Stimulated activated CD4-positive, alpha-beta T cell treated with anti-CD3 and anti-CD28 coated beads, TNF-alpha, amount 100 ng/mL, for 48 hours (primary cell): Measurements from ENCODE around the gene TESK1.
"Not testable (repeated sequence)": the region's sequence is repeated elsewhere in the genome, so short reads cannot be mapped to it uniquely, and the experiment has no call there.

Source experiments
- DNase-seq, 3 donors: peaks; one replicate each; pipeline ENCODE4 v3.0.0-alpha.2; 2020; ENCODE audit warnings: low read depth in 3 of 3

TESK1 gene

DNA sequence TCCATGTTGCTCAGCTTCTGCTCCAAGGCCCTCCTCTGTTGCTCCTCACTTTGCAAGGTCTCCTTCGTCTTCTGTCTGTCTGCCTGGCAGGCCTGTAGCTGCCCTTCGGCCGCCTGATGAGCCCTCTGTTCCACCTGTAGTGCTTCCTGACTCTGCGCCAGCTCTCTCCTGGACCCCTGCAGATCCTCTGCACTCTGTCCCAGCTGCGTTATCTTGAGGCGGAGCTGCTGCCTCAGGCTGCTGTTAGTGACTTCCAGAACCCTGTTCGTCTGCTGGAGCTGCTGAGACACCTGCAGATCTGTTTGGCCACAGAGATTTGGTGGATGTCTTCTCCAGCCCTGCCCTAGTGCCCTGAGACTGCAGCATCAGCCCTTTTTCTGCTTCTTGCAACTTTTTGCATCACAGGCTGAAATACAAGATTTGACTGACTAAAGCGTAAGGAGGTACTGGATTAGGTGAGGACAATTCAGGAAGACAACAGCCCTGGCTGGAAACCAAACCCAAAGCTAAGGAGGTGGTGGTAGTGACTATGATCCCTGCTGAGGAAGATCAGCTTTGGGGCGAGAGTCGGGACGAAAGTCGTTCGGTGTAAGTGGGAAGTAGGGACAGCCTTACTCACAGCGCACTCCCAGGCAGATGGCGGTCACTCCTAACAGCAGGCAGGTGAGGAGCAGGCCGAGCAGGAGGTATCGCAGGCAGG, 11.1 kb downstream of the TESK1 start:
- DNase-seq = no peak

DNA sequence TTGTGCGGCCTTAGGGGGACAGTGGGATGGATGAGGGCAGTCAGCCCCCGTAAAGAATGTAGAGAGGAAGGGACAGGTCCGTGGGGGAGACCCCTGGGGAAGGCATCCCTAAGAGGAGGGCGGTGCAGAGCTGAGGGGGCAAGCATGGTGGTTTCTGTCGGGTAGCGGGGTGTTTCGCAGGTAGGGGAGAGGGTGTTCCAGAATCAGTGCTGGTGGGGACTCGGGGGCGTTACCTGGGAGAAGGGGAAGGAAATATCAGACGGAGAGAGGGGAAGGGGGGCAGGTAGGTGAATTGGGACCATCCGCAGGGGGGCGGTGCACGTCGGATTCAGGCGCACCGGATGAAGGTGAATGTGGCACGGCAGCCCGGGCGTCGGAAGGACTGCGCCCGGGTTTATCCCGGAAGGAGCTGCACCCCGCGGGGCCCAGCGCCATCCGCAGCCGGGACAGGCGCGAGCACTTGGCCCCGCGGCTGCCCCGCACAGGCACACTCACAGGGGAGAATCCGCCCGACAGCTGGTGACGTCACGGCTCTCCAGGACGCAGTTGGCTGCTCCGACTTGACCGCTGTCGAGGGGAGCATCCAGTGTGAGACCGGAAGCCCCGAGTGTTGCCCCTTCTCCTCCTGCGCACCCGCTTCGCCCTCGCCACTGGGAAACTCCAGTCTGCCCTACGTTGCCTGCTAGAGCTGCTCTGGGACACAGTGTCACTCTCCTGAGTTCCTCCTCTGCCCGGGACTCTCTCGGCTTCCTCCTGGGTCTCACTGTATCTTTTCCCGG, 11.8 kb downstream of the TESK1 start:
- DNase-seq = peak in 2 of 3 donors; percentile 24 to 59

DNA sequence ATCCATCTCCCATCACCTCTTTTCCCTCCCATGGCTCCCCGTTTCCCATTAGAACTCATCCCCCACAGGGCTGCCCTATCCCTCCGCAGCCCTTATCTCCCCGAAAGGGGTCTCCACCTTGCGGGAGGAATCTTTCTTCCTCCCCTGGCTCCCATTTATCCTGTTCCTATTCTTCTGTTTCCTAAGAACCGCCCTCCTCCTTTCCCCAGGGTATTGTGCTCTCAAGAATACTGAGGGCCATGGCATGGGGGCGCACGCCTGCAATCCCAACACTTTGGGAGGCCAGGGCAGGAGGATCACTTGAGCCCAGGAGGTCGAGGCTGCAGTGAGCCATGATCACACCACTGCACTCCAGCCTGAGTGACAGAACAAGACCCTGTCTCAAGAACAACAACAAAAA, 12.5 kb downstream of the TESK1 start:
- DNase-seq = no peak

DNA sequence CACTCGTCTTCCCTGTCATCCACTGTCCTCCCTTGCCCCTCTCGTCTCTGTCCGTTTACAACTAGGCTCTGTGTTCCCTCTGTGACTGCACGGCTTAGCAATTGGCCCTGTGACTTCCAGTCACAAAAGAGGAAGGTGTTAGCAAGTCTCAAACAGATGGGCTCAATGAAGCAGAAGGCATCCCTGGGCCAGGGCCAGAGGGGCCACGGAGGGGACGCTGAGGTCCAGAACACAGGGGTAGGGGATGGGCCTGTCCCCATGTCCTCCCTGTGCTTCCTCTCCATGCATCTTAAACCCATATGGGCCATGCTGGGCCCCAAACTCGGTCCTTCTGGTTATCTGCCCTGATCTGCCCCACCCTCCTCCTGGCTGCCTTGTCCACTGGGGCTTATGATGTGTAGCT, 13.3 kb downstream of the TESK1 start, which contains the start of gene CD72:
CD72 (minus strand) TSS at position 89 of the 403 bp plus-strand sequence. CDS start 110 bp downstream, outside the sequence.
- no peak for DNase-seq

DNA sequence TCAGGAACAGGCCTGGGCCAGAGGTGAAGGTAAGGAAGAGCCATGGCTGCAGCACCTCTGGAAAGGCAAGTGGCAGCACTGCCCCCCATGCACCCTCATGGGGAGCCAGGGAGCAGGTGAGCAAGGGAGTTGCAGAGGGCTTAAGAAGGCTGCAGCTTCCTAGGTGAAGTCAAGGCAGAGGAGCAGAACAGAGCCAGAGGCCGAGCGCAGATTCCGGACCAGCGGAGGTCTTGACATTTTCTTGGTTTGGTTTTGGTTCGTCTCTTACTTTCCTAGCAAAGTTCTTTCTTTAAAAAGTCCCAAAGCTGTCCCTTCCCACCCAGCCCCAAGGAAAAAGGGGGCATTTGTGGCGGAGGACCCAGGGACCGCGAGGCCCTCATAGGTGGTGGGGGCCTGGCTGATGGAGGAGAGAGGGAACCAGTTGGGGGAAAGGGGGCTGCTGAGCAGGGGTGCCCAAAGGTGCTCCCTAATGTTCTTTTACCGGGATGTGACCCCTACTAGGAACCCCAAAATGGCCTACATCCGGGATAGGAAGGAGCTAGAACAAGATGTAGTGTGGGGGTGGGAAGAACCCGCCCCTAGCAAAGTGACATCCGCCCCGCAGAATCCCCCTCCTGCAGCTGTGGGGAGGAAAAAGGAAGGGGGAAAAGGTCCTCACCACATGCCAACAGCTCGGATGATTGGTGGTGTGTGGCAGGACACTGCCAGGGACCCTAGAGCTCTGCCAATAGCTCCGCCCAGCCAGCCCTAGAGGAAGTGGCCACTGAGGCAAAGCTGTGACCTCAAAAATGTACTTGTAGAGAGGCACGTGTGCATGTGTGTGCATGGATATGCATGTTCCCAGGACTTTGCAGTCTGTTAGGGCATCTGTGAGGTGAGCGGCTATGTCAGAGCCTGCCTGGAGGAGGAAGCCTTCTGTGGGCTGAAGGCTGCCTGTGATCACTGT, 14.1 kb downstream of the TESK1 start:
- DNase-seq = peak in 2 of 3 donors; percentile 28 to 32

DNA sequence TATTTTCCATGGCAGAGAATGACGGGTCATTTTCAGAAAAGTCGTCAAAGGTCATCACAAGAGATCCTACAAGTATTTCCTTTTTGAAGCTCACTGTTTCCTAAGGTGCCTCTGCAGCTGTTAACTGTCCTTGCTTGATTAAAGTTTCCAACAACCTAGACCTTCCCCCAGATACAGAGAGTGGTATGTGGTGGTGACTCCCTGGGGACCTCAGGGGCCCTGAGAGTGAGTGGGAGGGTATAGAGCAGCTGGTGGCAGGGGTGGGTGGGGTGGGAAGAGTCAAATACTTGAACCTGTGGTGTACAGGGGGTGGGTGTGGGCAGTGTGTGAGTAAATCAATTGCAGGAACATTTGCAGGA, 14.7 kb downstream of the TESK1 start:
- peak in 1 of 3 donors; percentile 31 for DNase-seq

DNA sequence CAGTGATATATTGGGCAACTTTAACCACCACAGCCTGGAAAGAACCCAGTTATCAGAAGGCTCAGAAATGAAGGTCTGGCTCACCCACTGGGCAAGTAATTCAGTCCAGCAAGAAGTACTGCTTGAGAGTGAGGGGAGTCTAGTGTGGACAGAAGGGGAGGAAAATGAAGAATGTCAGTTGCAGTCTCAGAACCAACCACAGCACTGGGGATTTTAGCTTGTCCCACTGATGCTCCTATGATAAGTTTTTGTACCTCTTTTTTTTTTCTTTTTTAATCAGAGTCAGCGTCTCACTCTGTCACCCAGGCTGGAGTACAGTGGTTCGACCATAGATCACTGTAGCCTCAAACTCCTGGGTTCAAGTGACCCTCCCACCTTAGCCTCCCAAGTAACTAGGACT, 22.5 kb downstream of the TESK1 start:
- DNase-seq = no peak

DNA sequence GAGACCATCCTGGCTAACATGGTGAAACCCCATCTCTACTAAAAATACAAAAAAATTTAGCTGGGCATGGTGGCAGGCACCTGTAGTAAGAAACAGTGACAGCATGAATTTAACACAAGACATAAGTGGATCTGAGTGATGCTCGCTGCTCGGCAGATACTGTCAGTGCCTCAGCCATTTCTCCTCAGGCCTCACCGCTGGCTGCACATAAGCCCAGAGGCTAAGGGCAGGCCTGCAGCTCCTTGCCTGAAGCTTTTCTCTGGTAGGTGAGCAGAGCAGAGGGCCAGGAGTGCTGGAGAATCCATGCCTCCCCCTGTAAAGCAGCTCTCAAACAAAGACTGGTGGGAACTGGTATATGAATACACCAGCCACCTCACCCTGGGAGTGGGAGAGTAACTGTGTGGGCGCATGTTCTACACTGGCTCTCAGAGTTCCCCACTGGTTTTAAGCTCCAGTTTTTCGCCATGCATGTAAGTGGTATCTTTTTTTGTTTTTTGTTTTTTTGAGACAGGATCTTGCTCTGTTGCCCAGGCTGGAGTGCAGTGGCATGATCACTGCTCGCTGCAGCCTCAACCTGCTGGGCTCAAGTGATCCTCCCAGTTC, 23.4 kb downstream of the TESK1 start:
- DNase-seq = no peak

DNA sequence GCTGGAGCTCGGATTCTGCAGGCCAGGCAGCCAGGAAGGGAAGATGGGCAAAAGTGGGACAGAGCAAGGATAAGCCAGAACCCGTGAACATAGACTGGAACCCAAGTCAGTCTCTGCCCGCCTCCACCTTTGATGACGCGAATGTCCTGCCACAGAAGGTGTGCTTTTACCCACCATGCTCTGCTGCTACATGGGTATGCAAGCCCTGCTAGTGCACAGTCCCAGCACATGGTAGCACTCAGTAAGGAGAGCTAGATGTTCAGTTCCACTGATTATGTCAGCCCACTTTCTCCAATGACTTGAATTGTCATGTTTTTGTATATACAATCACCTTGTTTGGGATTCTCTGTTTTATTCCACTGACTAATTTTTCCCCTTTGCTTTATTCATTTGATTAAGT, 24.5 kb downstream of the TESK1 start:
- no peak for DNase-seq

DNA sequence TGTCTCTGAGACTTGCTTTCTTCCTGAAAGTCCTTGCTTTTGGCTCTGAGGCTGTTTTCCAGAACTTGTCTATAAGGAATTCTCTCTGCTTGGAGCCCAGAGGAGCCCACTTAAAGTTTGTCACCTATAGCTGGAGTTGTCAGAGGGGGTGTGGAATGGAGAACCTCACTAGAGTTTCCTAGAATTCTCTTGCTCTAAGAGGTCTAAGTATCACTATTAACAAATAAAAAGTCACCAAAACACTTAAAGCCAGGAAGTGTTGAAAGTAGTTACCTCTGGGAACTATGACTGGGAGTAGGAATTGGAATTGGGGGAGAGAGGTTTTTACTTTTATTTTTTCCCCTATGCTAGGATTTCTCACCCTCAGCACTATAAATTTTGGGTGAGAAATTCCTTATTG, 30.7 kb downstream of the TESK1 start:
- DNase-seq = no peak

DNA sequence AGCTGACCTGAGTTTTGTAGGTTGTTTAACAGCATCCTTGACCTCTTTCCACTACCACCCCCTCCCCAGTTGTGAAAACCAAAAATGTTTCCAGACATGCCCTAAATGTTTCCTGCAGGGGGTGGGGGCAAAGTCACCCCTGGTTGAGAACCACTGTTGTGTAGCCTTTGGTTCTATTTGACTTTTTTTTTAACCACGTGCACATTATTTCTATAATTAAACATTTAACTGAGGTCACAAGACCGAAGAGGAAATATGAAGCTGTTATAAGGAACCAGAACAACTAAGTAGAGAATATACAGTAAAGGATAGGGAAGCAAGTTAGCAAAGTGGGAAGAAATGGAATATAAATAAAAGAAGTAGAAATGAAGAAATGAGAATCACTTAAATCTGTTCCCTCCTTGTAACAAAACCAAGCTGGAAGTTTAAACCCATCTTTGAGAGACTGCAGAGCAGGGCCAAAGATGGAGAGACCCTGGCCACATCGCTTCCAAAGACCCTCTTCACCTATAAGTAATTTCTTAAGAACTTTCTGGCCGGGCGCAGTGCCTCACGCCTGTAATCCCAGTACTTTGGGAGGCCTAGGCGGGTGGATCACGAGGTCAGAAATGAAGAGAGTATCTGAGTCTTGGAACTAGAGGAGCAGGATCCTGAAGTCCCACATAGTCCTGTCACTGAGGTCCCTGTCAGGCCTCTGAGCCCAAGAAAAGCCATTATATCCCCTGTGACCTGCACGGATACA, 31.2 kb downstream of the TESK1 start:
- no peak for DNase-seq

DNA sequence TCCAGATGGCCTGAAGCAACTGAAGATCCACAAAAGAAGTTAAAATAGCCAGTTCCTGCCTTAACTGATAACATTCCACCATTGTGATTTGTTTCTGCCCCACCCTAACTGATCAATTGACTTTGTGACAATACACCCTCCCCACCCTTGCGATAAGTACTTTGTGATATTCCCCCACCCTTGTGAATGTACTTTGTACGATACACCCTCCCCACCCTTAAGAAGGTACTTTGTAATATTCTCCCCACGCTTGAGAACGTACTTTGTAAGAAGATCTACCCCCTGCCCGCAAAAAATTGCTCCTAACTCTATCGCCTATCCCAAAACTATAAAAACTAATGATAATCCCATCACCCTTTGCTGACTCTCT, 31.8 kb downstream of the TESK1 start:
- DNase-seq = not testable (repeated sequence)

DNA sequence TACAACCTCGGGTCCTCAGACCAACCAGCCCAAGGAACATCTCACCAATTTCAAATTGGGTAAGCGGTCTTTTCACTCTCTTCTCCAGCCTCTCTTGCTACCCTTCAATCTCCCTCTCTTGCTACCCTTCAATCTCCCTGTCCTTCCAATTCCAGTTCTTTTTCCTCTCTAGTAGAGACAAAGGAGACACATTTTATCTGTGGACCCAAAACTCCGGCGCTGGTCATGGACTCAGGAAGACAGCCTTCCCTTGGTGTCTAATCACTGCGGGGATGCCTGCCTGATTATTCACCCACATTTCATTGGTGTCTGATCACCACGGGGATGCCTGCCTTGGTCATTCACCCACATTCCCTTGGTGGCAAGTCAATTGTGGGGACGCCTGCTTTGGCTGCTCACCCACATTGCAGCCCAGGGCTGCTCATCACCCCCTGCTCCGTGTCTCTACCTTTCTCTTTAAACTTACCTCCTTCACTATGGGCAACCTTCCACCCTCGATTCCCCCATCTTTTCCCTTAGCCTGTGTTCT, 32.4 kb downstream of the TESK1 start:
- DNase-seq = not testable (repeated sequence)

DNA sequence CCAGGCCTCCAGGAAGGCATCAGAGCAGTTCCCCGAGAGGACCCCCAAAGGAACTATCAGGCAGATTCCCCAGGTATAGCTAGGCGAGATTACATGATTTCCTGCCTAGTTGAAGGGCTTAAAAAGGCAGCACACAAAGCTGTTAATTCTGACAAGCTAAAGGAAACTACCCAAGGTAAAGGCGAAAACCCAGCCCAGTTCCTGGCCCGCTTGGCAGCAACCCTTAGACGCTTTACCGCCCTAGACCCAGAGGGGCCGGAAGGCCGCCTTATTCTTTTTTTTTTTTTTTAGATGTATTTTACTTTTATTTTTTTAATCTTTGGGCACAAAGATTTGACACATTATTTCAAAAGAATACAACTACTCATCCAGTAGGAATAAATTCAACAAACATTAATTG, 33.7 kb downstream of the TESK1 start:
- DNase-seq = not testable (repeated sequence)

DNA sequence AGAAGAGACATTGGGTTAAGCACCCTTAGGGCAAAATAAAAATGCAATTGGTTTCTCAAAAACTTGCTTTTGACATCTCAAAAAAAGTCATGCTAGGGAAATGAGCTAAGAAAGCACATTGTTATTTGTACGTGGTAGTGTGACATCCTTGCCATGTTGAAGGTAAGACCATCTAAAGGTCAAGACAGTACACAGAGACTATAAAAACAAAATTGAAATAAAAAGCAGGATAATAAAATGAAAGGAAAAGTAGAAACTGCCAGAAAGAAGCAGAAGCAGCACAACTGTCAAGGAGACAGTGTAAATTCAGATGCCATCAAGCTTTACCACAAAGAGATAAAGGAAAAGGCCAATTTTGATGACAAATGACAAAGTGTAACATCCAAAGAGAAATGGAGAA, 34.2 kb downstream of the TESK1 start:
- DNase-seq = not testable (repeated sequence)

DNA sequence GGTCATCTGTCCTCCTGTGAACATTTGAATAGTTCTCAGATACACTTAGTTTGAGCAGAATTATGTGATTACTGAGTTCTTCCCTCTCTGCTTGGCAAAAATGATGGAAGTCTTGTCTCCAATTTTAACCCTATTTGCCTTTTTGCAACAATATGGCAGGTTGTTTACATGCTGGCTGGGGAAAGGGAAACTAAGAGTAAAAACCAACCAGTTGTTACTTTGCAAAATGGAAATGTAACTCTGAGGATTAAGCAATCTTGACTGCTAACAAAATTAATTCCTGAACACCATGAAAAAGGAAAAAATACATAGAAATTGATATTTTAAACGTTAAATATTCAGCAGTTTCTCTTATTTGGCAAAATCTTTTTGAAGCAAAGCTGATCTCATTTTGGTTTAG, 34.6 kb downstream of the TESK1 start:
- DNase-seq = no peak

DNA sequence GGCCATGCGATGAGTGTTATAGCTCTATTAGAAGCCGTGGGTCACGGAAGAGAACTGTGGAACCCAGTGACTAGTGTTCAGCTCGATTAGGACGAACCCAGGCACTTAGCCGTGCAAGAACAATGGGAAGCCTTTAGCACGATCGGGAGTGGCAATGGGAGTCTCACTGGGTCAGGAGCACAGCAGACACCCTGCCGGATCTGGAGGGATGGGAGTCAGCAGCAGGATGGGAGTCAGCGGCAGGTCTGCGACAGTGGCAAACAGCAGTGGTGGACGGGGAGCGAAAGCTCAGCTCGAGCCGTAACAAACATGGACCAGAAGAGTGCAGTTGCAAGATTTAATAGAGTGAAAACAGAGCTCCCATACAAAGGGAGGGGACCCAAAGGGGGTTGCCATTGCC, 35.4 kb downstream of the TESK1 start:
- not testable (repeated sequence) for DNase-seq

DNA sequence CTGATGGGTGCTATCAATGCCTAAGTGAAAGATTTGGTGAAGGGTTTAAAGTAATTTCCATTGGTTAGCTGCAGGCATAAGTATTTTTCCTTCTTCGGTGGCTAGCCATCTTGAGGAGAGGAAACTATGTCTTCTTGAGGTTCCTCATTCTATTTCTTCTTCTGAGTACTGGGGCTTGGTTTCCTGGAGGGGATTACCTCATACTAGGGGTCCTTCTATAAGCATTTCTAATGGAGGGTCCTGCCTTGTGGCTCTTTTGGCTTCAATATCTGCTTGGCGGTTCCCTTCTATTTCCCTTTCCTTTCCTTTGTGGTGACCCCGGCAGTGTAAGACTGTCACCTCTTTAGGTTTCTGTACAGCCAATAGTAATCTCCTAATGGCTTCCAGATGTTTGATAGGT, 36.4 kb downstream of the TESK1 start:
- DNase-seq = not testable (repeated sequence)

DNA sequence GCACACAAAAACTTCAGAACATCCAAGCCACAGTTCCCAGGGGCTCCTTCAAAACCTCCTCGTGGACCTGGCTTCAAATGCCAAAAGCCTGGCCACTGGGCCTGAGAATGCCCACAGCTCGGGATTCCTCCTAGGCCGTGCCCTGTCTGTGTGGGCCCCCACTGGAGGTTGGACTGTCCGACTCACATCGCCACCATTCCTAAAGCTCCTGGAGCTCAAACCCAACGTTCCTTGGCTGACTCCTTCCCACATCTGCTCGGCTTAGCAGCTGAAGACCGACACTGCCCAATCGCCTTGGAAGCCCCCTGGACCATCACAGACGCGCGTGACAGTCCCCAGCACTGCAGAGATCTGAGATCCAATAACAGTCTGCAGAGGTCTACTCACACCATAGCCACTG, 38.0 kb downstream of the TESK1 start:
- no peak for DNase-seq

DNA sequence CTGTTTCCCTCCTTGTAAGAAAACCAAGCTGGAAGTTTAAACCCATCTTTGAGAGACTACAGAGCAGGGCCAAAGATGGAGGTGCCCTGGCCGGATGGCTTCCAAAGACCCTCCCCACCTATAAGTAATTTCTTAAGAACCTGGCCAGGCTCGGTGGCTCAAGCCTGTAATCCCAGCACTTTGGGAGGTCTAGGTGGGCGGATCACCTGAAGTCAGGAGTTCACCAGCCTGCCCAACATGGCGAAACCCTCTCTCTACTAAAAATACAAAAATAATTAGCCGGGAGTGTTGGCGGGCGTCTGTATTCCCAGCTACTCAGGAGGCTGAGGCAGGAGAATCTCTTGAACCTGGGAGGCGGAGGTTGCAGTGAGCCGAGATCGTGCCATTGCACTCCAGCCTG, 40.7 kb downstream of the TESK1 start:
- DNase-seq = not testable (repeated sequence)

DNA sequence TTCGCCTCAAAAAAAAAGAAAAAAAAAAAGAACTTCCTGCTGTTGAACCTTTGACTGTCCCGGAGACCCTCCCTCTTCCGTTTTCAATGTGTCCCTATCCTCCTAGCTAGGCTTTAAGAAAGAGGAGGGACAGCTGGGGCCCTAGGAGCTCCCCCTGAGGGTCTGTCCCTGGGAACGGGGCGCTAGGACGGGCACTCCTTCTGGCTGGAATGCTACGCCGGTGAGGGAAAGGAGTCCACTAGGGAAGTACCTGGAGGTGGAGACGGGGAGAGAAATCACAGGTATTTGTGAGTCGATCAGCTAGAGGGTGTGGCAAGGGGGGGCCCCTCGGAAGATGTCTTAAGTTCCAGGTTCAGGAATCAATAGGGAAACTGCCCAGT, 41.1 kb downstream of the TESK1 start:
- DNase-seq = no peak
